HepG2 (cell line): ENCODE data around the gene DHX16. TPM values are rescaled to one million over a fixed set of nuclear protein-coding genes. Genes with fewer than 3 reads are reported as not detected.

ENCODE experiments used
- FOXA3 ChIP-seq: IDR thresholded peaks from 2 replicates; pipeline ENCODE4 v1.6.1; 2016; ENCODE audit warnings: missing genetic modification reagents, missing compliant biosample characterization
- GATA4 ChIP-seq: sonication (generic); IDR thresholded peaks from 2 replicates; pipeline ENCODE4 v1.6.1; 2016; ENCODE audit warnings: antibody characterized with exemption, low read depth, borderline replicate concordance
- HOXD1 ChIP-seq: sonication (generic); formaldehyde crosslinking; IDR thresholded peaks from 2 replicates; pipeline ENCODE4 v1.5.0; 2020; ENCODE audit warnings: missing genetic modification reagents
- KMT2B ChIP-seq: IDR thresholded peaks from 2 replicates; pipeline ENCODE4 v1.6.1; 2016; ENCODE audit warnings: missing genetic modification reagents, missing compliant biosample characterization
- SOX5 ChIP-seq: IDR thresholded peaks from 2 replicates; pipeline ENCODE4 v1.6.1; 2016; ENCODE audit warnings: borderline replicate concordance
- STAT5B ChIP-seq: sonication (generic); formaldehyde crosslinking; IDR thresholded peaks from 2 replicates; pipeline ENCODE4 v1.4.0; 2020; ENCODE audit warnings: missing genetic modification reagents
- ZBTB7A ChIP-seq: sonication (generic); formaldehyde crosslinking; IDR thresholded peaks from 2 replicates; pipeline ENCODE4 v1.8.0; 2022; ENCODE audit warnings: mild to moderate bottlenecking, missing genetic modification reagents
- ZNF3 ChIP-seq: IDR thresholded peaks from 2 replicates; pipeline ENCODE4 v1.7.0; 2017; ENCODE audit warnings: inconsistent platforms
- ZNF30 ChIP-seq: sonication (generic); formaldehyde crosslinking; IDR thresholded peaks from 2 replicates; pipeline ENCODE4 v1.5.0; 2020; ENCODE audit warnings: mild to moderate bottlenecking, missing genetic modification reagents
- polyA plus RNA-seq, 8 experiments: library from polyadenylated mRNA; depleted of rRNA in 3 of 8; stranded (reverse) in 7 of 8; unstranded in 1 of 8; fragments of >200 nt; fragmentation: Illumina TruSeq in 4 of 8; extraction: Trizol in 4 of 8; gene quantifications; 2 replicates each; pipeline versions ENCODE4 v1.2.1 to v1.2.3, GENCODE V29; 2011 to 2016; ENCODE audit warnings: low read depth in 4 of 8, missing spikeins in 1 of 8, mixed read lengths in 1 of 8; ENCODE audit not compliant: insufficient read depth in 1 of 8
- total RNA-seq, 5 experiments: library from RNA; depleted of rRNA; stranded (reverse); fragments of >200 nt; fragmentation: Illumina TruSeq; extraction: Trizol; gene quantifications; 2 replicates each; pipeline ENCODE4 v1.2.3, GENCODE V29; 2016; ENCODE audit warnings: low read depth in 1 of 5
- TF ChIP-seq, protein P1 (sequence below): sonication (generic); formaldehyde crosslinking; IDR thresholded peaks from 2 replicates; pipeline ENCODE4 v1.9.0; 2021; ENCODE audit warnings: missing genetic modification reagents, borderline replicate concordance
- TF ChIP-seq, protein P2 (sequence below): sonication (generic); formaldehyde crosslinking; IDR thresholded peaks from 2 replicates; pipeline ENCODE4 v1.4.0; 2020; ENCODE audit warnings: missing genetic modification reagents
- TF ChIP-seq, protein P3 (sequence below): sonication (generic); formaldehyde crosslinking; IDR thresholded peaks from 2 replicates; pipeline ENCODE4 v1.4.0; 2020; ENCODE audit warnings: missing genetic modification reagents; ENCODE audit errors: not compliant biosample characterization
- TF ChIP-seq, protein P4 (sequence below): sonication (generic); formaldehyde crosslinking; IDR thresholded peaks from 2 replicates; pipeline ENCODE4 v1.8.0; 2022; ENCODE audit warnings: mild to moderate bottlenecking, missing genetic modification reagents; ENCODE audit not compliant: insufficient replicate concordance
- TF ChIP-seq, protein P5 (sequence below): sonication (generic); formaldehyde crosslinking; conservative IDR thresholded peaks from 2 replicates; pipeline ENCODE4 v1.5.0; 2020; ENCODE audit warnings: missing genetic modification reagents
- TF ChIP-seq, protein P6 (sequence below): sonication (generic); formaldehyde crosslinking; IDR thresholded peaks from 2 replicates; pipeline ENCODE4 v1.4.0; 2020; ENCODE audit warnings: missing genetic modification reagents

The DHX16 gene
- total and polyA plus RNA-seq, 2 of the 13 experiments (the other 11 are each of a cell fraction or from before 2014, with no cell fraction given): 57.0 to 58.5 TPM

DNA sequence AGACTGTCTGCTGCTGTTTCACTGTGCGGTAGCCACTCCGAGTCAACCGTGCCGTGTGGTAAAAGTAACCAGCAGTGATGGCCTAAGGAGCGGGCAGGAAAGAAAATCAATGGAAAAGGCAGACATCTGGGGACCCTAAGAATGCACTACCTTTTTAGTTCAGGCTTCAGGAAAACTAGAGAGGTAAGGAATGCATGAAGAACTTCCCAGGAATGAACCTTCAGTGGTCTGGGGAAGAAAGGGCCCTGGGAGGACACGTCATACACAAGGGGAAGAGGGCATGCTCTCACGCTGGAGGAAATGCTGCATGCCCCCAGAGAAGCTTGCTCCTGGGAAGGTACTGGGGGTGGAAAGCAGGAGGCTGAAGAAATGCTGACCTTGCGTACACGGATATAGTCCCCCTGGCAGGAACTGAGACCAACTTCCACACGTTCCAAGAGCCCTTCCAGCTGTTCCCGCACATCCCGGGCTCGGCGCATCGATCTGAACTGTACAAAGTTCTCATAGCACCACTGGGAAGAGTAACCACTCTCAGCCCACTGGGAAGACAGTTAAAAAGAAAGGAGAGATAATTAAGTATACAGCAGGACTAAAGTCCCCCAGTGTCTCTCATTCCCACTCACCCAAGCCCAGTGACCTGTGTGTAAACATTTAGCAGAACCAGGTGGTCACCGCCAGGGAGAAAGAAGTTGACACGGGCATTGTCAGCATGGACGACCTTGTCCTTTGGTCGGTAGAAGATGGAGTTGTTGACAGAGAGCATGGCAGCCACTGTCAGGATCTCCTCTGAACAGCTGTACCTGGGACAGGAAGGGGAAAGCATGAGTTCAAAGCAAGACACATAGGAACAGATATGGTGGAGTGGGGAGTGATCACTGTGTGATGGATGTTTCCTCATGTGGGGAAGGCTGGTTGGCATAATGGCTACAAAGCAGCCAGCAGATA lies 17.7 kb downstream of the DHX16 start (continued):
- TF ChIP-seq, protein P1, sequence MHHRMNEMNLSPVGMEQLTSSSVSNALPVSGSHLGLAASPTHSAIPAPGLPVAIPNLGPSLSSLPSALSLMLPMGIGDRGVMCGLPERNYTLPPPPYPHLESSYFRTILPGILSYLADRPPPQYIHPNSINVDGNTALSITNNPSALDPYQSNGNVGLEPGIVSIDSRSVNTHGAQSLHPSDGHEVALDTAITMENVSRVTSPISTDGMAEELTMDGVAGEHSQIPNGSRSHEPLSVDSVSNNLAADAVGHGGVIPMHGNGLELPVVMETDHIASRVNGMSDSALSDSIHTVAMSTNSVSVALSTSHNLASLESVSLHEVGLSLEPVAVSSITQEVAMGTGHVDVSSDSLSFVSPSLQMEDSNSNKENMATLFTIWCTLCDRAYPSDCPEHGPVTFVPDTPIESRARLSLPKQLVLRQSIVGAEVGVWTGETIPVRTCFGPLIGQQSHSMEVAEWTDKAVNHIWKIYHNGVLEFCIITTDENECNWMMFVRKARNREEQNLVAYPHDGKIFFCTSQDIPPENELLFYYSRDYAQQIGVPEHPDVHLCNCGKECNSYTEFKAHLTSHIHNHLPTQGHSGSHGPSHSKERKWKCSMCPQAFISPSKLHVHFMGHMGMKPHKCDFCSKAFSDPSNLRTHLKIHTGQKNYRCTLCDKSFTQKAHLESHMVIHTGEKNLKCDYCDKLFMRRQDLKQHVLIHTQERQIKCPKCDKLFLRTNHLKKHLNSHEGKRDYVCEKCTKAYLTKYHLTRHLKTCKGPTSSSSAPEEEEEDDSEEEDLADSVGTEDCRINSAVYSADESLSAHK (CRISPR knock-in tag): no peak
- TF ChIP-seq HOXD1 (CRISPR knock-in tag) (peak; percentile 51; the same call in 1 of the 2 replicates), FOXA3 (CRISPR knock-in tag) (peak; percentile 99), SOX5 (CRISPR knock-in tag) (peak; percentile 98), KMT2B (CRISPR knock-in tag) (peak; percentile 65; the same call in 1 of the 2 replicates), ZNF3 (CRISPR knock-in tag) (no peak), STAT5B (CRISPR knock-in tag) (no peak), ZNF30 (CRISPR knock-in tag) (no peak), GATA4 (no peak), ZBTB7A (CRISPR knock-in tag) (peak; percentile 38; the same call in 1 of the 2 replicates)
- TF ChIP-seq, protein P2, sequence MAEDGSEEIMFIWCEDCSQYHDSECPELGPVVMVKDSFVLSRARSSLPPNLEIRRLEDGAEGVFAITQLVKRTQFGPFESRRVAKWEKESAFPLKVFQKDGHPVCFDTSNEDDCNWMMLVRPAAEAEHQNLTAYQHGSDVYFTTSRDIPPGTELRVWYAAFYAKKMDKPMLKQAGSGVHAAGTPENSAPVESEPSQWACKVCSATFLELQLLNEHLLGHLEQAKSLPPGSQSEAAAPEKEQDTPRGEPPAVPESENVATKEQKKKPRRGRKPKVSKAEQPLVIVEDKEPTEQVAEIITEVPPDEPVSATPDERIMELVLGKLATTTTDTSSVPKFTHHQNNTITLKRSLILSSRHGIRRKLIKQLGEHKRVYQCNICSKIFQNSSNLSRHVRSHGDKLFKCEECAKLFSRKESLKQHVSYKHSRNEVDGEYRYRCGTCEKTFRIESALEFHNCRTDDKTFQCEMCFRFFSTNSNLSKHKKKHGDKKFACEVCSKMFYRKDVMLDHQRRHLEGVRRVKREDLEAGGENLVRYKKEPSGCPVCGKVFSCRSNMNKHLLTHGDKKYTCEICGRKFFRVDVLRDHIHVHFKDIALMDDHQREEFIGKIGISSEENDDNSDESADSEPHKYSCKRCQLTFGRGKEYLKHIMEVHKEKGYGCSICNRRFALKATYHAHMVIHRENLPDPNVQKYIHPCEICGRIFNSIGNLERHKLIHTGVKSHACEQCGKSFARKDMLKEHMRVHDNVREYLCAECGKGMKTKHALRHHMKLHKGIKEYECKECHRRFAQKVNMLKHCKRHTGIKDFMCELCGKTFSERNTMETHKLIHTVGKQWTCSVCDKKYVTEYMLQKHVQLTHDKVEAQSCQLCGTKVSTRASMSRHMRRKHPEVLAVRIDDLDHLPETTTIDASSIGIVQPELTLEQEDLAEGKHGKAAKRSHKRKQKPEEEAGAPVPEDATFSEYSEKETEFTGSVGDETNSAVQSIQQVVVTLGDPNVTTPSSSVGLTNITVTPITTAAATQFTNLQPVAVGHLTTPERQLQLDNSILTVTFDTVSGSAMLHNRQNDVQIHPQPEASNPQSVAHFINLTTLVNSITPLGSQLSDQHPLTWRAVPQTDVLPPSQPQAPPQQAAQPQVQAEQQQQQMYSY: no peak
- TF ChIP-seq, protein P3, sequence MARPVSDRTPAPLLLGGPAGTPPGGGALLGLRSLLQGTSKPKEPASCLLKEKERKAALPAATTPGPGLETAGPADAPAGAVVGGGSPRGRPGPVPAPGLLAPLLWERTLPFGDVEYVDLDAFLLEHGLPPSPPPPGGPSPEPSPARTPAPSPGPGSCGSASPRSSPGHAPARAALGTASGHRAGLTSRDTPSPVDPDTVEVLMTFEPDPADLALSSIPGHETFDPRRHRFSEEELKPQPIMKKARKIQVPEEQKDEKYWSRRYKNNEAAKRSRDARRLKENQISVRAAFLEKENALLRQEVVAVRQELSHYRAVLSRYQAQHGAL (CRISPR knock-in tag): no peak
- TF ChIP-seq, protein P4, sequence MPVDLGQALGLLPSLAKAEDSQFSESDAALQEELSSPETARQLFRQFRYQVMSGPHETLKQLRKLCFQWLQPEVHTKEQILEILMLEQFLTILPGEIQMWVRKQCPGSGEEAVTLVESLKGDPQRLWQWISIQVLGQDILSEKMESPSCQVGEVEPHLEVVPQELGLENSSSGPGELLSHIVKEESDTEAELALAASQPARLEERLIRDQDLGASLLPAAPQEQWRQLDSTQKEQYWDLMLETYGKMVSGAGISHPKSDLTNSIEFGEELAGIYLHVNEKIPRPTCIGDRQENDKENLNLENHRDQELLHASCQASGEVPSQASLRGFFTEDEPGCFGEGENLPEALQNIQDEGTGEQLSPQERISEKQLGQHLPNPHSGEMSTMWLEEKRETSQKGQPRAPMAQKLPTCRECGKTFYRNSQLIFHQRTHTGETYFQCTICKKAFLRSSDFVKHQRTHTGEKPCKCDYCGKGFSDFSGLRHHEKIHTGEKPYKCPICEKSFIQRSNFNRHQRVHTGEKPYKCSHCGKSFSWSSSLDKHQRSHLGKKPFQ (CRISPR knock-in tag): no peak
- TF ChIP-seq, protein P5, sequence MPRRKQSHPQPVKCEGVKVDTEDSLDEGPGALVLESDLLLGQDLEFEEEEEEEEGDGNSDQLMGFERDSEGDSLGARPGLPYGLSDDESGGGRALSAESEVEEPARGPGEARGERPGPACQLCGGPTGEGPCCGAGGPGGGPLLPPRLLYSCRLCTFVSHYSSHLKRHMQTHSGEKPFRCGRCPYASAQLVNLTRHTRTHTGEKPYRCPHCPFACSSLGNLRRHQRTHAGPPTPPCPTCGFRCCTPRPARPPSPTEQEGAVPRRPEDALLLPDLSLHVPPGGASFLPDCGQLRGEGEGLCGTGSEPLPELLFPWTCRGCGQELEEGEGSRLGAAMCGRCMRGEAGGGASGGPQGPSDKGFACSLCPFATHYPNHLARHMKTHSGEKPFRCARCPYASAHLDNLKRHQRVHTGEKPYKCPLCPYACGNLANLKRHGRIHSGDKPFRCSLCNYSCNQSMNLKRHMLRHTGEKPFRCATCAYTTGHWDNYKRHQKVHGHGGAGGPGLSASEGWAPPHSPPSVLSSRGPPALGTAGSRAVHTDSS (CRISPR knock-in tag): no peak
- TF ChIP-seq, protein P6, sequence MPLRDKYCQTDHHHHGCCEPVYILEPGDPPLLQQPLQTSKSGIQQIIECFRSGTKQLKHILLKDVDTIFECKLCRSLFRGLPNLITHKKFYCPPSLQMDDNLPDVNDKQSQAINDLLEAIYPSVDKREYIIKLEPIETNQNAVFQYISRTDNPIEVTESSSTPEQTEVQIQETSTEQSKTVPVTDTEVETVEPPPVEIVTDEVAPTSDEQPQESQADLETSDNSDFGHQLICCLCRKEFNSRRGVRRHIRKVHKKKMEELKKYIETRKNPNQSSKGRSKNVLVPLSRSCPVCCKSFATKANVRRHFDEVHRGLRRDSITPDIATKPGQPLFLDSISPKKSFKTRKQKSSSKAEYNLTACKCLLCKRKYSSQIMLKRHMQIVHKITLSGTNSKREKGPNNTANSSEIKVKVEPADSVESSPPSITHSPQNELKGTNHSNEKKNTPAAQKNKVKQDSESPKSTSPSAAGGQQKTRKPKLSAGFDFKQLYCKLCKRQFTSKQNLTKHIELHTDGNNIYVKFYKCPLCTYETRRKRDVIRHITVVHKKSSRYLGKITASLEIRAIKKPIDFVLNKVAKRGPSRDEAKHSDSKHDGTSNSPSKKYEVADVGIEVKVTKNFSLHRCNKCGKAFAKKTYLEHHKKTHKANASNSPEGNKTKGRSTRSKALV: no peak
